Placental epithelial cell (primary cell): ENCODE data around the gene TEX13A. TPM values are rescaled to one million over a fixed set of nuclear protein-coding genes. Genes with fewer than 3 reads are reported as not detected.

Experiments used
- total RNA-seq: library from RNA; depleted of rRNA; stranded (reverse); fragments of >200 nt; gene quantifications from 2 replicates; pipeline ENCODE4 v1.2.3, GENCODE V29; 2012

Gene TEX13A
- total RNA-seq: not detected in 2 replicates

GRCh38 chrX:105220636-105221035 is at the start of gene TEX13A:
TSS of gene TEX13A (minus strand) at chrX:105220694. CDS start at chrX:105220397, 297 bp downstream.

